ENCODE data around the gene DUOX2. TPM values are rescaled to one million over a fixed set of nuclear protein-coding genes. Genes with fewer than 3 reads are reported as not detected.

DUOX2 gene
- total and polyA plus RNA-seq, 4 donors: 1.0 to 3.8 (median 2.1) TPM

DNA sequence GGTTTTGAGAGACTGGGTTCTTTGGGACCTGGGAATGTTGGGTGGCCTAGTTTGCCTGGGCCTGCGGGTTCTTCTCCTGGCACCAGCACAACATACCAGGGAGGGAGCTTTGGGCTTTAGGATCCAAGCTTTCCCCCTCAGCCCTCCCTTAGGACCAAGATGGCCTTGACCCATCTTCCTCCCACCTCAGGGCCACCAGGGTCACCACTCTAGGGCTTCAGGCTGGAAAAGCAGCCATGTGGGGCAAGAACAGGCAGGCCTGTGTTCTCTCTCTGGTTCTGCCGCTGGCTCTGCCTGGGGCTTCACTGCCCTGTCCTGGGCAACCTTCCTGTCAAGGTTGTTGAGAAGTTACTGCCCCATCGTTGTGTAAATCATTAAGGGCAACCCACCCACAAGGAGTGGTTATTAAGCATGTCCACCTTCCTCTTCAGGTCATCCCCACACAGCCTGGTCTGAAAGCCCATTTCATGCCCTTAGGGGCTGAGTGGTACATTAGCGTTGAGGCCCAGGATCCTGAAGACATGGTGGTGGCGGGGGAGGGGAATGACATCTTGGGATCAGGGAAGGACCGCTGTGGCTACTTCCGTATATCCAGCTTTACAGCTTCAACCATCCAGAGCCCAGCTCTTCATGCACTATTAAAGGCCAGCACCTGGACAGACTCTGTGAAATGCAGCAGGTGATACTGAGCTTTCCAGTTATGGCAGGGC, 16.5 kb upstream of the DUOX2 start:
- H3K9me3 ChIP-seq (ENCODE audit: control insufficient read depth in 4 of 4, insufficient read depth in 3 of 4, low read length in 3 of 4): no peaks in the 10 kb centered on the region
- peaks cover 0 to 17% (median 0%) of the 10 kb centered on the region in 5 donors for H3K4me1 ChIP-seq (ENCODE audit: control insufficient read depth in 5 of 5, insufficient read depth in 5 of 5, low read length in 5 of 5)
- TF ChIP-seq CTCF (IDR thresholded peaks at IDR 0.05; ENCODE audit: control extremely low read depth, extremely low read depth): no peak
- DNase-seq (no peak), ATAC-seq (ENCODE audit: insufficient read depth, low FRiP score) (no peak)
- H3K36me3 ChIP-seq (ENCODE audit: control insufficient read depth in 4 of 4, insufficient read depth in 4 of 4, low read length in 4 of 4): no peaks in the 10 kb centered on the region
- H3K27me3 ChIP-seq (ENCODE audit: control insufficient read depth in 3 of 3, insufficient read depth in 3 of 3, low read length in 2 of 3): peaks cover 0 to 63% (median 62%) of the 10 kb centered on the region in 3 donors
- H3K27ac ChIP-seq (ENCODE audit: low read depth in 1 of 2, low read length in 1 of 2): peak overlapping the region in 1 of 2 donors; percentile 76
- no peak overlapping the region for H3K9ac ChIP-seq (ENCODE audit: insufficient read depth in 1 of 2, low read length in 2 of 2)
- peak overlapping the region; percentile 51 for H3K4me3 ChIP-seq
- WGBS, 2 donors: 71 to 83% methylated on average over 7 of the region's 7 CpGs

DNA sequence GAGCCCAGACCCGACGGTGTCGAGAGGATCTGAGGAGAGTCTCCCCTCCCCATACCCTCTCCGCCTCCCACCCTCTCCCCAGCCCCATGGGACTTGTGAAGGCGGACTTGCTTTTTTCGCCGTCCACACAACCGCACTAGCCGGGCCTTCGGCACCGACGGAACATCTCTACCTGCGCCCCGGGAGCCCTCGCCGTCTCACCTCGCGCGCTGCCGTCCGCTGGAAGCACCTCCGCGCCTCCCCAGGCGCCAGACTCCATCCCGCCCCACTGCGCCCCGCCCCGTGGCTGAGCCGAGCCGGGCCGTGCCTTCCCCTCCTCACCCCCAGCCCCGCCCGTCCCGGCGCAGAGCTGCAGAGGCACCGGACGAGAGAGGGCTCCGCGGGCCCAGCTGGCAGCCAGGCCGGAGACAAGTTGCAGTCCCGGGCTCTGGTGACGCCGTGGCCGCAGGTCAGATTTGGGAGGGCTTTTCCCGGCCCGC, 15.7 kb upstream of the DUOX2 start, which contains the start of the genes DUOX1 and DUOXA1:
Gene DUOX1, plus strand, starts transcription at position 344 of the 479 bp plus-strand sequence. CDS start 1,973 bp downstream, outside the sequence.
Gene DUOXA1, minus strand, starts transcription at position 229 of the 479 bp plus-strand sequence. CDS start 6,865 bp downstream, outside the sequence.
- peak in 2 of 3 donors; percentile 29 to 32 for DNase-seq
- 2 to 3% methylated on average over 43 to 46 of the region's 46 CpGs for WGBS, 2 donors
- Histone ChIP-seq H3K27ac (ENCODE audit: low read depth in 1 of 2, low read length in 1 of 2) (peak within 1 kb of the TSS in 1 of 2 donors; percentile 76), H3K9me3 (ENCODE audit: control insufficient read depth in 4 of 4, insufficient read depth in 3 of 4, low read length in 3 of 4) (no peaks in the 10 kb centered on the region), H3K9ac (ENCODE audit: insufficient read depth in 1 of 2, low read length in 2 of 2) (no peak within 1 kb of the TSS), H3K4me3 (peak within 1 kb of the TSS; percentile 58), H3K4me1 (ENCODE audit: control insufficient read depth in 5 of 5, insufficient read depth in 5 of 5, low read length in 5 of 5) (peaks cover 0 to 12% (median 0%) of the 10 kb centered on the region in 5 donors), H3K36me3 (ENCODE audit: control insufficient read depth in 4 of 4, insufficient read depth in 4 of 4, low read length in 4 of 4) (no peaks in the 10 kb centered on the region), H3K27me3 (ENCODE audit: control insufficient read depth in 3 of 3, insufficient read depth in 3 of 3, low read length in 2 of 3) (peaks cover 0 to 67% (median 66%) of the 10 kb centered on the region in 3 donors)
- peak; percentile 76 for ATAC-seq (ENCODE audit: insufficient read depth, low FRiP score)
- TF ChIP-seq CTCF (IDR thresholded peaks at IDR 0.05; ENCODE audit: control extremely low read depth, extremely low read depth): no peak

- Histone ChIP-seq H3K36me3 (ENCODE audit: control insufficient read depth in 4 of 4, insufficient read depth in 4 of 4, low read length in 4 of 4) (no peaks in the 10 kb centered on the region), H3K9me3 (ENCODE audit: control insufficient read depth in 4 of 4, insufficient read depth in 3 of 4, low read length in 3 of 4) (no peaks in the 10 kb centered on the region), H3K4me1 (ENCODE audit: control insufficient read depth in 5 of 5, insufficient read depth in 5 of 5, low read length in 5 of 5) (peaks cover 0 to 10% (median 0%) of the 10 kb centered on the region in 5 donors), H3K27ac (ENCODE audit: low read depth in 1 of 2, low read length in 1 of 2) (peak overlapping the region in 1 of 2 donors; percentile 71), H3K27me3 (ENCODE audit: control insufficient read depth in 3 of 3, insufficient read depth in 3 of 3, low read length in 2 of 3) (peaks cover 0 to 61% (median 61%) of the 10 kb centered on the region in 3 donors), H3K9ac (ENCODE audit: insufficient read depth in 1 of 2, low read length in 2 of 2) (no peak overlapping the region), H3K4me3 (peak overlapping the region; percentile 58)
- ATAC-seq (ENCODE audit: insufficient read depth, low FRiP score) (peak; percentile 15), DNase-seq (peak in 1 of 3 donors; percentile 37)
- WGBS, 2 donors: 4 to 6% methylated on average over 45 to 46 of the region's 47 CpGs
- no peak for TF ChIP-seq CTCF (IDR thresholded peaks at IDR 0.05; ENCODE audit: control extremely low read depth, extremely low read depth)
Measured at GRCh38 chr15:45128971-45129639, 15.1 kb upstream of the DUOX2 start.
